NOMO-1 treated with DMSO at 0.1 percent for 48 hours (cell line): ENCODE data around the gene XRCC3.

Source experiments
- DNase-seq: peaks from one replicate; lab custom pipeline; 2025; ENCODE audit not compliant: unreplicated experiment; lab: John Stamatoyannopoulos, UW

The XRCC3 gene

GRCh38 chr14:103738701-103739451 lies 23.6 kb upstream of the XRCC3 start:
- DNase-seq = no peak

GRCh38 chr14:103738166-103738565 lies 22.9 kb upstream of the XRCC3 start:
- DNase-seq = no peak

GRCh38 chr14:103737432-103738045 lies 22.3 kb upstream of the XRCC3 start:
- no peak for DNase-seq

GRCh38 chr14:103736546-103737431 lies 21.5 kb upstream of the XRCC3 start:
- DNase-seq = no peak

GRCh38 chr14:103735815-103736545 lies 20.7 kb upstream of the XRCC3 start:
- DNase-seq = no peak

GRCh38 chr14:103735439-103735814 lies 20.2 kb upstream of the XRCC3 start:
- DNase-seq = no peak

GRCh38 chr14:103735022-103735421 lies 19.8 kb upstream of the XRCC3 start:
- no peak for DNase-seq

GRCh38 chr14:103734081-103734888 lies 19.0 kb upstream of the XRCC3 start:
- no peak for DNase-seq

- DNase-seq = no peak
Observed at GRCh38 chr14:103733651-103734050, 18.4 kb upstream of the XRCC3 start.

GRCh38 chr14:103732868-103733620 lies 17.8 kb upstream of the XRCC3 start:
- no peak for DNase-seq

GRCh38 chr14:103731916-103732867 lies 16.9 kb upstream of the XRCC3 start:
- no peak for DNase-seq

- no peak for DNase-seq
Observed at GRCh38 chr14:103731481-103731880, 16.2 kb upstream of the XRCC3 start.

GRCh38 chr14:103730490-103731035 lies 15.3 kb upstream of the XRCC3 start:
- no peak for DNase-seq

GRCh38 chr14:103729496-103730448 lies 14.5 kb upstream of the XRCC3 start:
- DNase-seq = no peak

GRCh38 chr14:103728721-103729120 lies 13.5 kb upstream of the XRCC3 start:
- no peak for DNase-seq

GRCh38 chr14:103728141-103728540 lies 12.9 kb upstream of the XRCC3 start:
- DNase-seq = no peak
